WERI-Rb-1 (cell line): ENCODE measurements around the gene CYP2A6.
"Not testable (repeated sequence)": the region's sequence is repeated elsewhere in the genome, so short reads cannot be mapped to it uniquely, and the experiment has no call there.

Experiments
- DNase-seq: peaks from one replicate; pipeline ENCODE4 v3.0.0-alpha.2; 2020
- H3K27ac ChIP-seq: fragments of 250-450 bp; sonication (Bioruptor Pico); 2 replicates; pipeline ENCODE4 v1.5.1; 2020; ENCODE audit warnings: mild to moderate bottlenecking, moderate library complexity
- H3K27me3 ChIP-seq: fragments of 250-450 bp; sonication (Bioruptor Pico); 2 replicates; pipeline ENCODE4 v1.5.1; 2021; ENCODE audit warnings: mild to moderate bottlenecking, low read depth, moderate library complexity; ENCODE audit not compliant: insufficient read depth, severe bottlenecking
- H3K36me3 ChIP-seq: fragments of 250-450 bp; sonication (Bioruptor Pico); 2 replicates; pipeline ENCODE4 v1.5.1; 2020; ENCODE audit warnings: mild to moderate bottlenecking, moderate library complexity
- H3K4me3 ChIP-seq: 2 replicates; pipeline ENCODE4 v1.5.1; 2011; ENCODE audit warnings: low read depth, mild to moderate bottlenecking, control low read depth, low read length
- H3K9me3 ChIP-seq: fragments of 250-450 bp; sonication (Bioruptor Pico); 2 replicates; pipeline ENCODE4 v1.5.1; 2021; ENCODE audit warnings: mild to moderate bottlenecking, moderate library complexity; ENCODE audit not compliant: severe bottlenecking
- TF ChIP-seq, protein P1 (sequence below): IDR thresholded peaks from 2 replicates; pipeline ENCODE4 v1.5.1; 2011; ENCODE audit warnings: low read depth, mild to moderate bottlenecking, control low read depth, inconsistent platforms, low read length

CYP2A6 gene, protein sequence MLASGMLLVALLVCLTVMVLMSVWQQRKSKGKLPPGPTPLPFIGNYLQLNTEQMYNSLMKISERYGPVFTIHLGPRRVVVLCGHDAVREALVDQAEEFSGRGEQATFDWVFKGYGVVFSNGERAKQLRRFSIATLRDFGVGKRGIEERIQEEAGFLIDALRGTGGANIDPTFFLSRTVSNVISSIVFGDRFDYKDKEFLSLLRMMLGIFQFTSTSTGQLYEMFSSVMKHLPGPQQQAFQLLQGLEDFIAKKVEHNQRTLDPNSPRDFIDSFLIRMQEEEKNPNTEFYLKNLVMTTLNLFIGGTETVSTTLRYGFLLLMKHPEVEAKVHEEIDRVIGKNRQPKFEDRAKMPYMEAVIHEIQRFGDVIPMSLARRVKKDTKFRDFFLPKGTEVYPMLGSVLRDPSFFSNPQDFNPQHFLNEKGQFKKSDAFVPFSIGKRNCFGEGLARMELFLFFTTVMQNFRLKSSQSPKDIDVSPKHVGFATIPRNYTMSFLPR

GRCh38 chr19:40850277-40850676 is at the start of gene CYP2A6:
Gene CYP2A6 (minus strand): TSS chr19:40850447. CDS start chr19:40850426, 21 bp downstream.
- H3K27ac ChIP-seq, H3K36me3 ChIP-seq, H3K27me3 ChIP-seq, H3K9me3 ChIP-seq, DNase-seq, H3K4me3 ChIP-seq: not testable (repeated sequence)

DNA sequence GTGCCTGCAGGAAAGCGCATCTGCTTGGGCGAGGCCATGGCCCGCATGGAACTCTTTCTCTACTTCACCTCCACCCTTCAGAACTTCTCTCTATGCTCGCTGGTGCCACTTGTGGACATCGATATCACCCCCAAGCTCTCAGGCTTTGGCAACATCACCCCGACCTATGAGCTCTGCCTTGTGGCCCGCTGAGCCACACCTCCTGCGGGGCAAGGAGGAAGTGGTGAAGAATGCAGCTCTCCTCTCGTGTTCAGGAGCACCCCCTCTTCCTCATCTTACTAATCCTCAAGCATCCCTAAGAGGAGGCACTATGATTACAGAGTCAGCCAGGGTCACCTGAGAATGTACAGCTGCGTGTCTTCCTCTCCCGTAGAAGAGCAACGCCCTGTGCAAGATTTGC is 49.7 kb upstream of the CYP2A6 start:
- peak; percentile 16 for DNase-seq
- H3K36me3 ChIP-seq, H3K4me3 ChIP-seq, H3K27me3 ChIP-seq, H3K9me3 ChIP-seq, H3K27ac ChIP-seq: not testable (repeated sequence)

- H3K27ac ChIP-seq, H3K4me3 ChIP-seq, H3K27me3 ChIP-seq, H3K36me3 ChIP-seq, DNase-seq, H3K9me3 ChIP-seq: not testable (repeated sequence)
These were observed 46.9 kb upstream of the CYP2A6 start for GRCh38 chr19:40896843-40897789.

GRCh38 chr19:40896418-40896796 is 46.2 kb upstream of the CYP2A6 start:
- H3K4me3 ChIP-seq = no peak overlapping the region
- no peaks in the 10 kb centered on the region for H3K36me3 ChIP-seq
- no peak overlapping the region for H3K27ac ChIP-seq
- TF ChIP-seq, protein P1, sequence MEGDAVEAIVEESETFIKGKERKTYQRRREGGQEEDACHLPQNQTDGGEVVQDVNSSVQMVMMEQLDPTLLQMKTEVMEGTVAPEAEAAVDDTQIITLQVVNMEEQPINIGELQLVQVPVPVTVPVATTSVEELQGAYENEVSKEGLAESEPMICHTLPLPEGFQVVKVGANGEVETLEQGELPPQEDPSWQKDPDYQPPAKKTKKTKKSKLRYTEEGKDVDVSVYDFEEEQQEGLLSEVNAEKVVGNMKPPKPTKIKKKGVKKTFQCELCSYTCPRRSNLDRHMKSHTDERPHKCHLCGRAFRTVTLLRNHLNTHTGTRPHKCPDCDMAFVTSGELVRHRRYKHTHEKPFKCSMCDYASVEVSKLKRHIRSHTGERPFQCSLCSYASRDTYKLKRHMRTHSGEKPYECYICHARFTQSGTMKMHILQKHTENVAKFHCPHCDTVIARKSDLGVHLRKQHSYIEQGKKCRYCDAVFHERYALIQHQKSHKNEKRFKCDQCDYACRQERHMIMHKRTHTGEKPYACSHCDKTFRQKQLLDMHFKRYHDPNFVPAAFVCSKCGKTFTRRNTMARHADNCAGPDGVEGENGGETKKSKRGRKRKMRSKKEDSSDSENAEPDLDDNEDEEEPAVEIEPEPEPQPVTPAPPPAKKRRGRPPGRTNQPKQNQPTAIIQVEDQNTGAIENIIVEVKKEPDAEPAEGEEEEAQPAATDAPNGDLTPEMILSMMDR = no peak
- no peaks in the 10 kb centered on the region for H3K27me3 ChIP-seq
- no peaks in the 10 kb centered on the region for H3K9me3 ChIP-seq
- no peak for DNase-seq

- no peak overlapping the region for H3K27ac ChIP-seq
- DNase-seq = no peak
- no peaks in the 10 kb centered on the region for H3K9me3 ChIP-seq
- H3K4me3 ChIP-seq = no peak overlapping the region
- H3K27me3 ChIP-seq = no peaks in the 10 kb centered on the region
- TF ChIP-seq, protein P1 = no peak
- no peaks in the 10 kb centered on the region for H3K36me3 ChIP-seq
These were observed 42.9 kb upstream of the CYP2A6 start for GRCh38 chr19:40893112-40893511.

- Histone ChIP-seq H3K27ac (no peak overlapping the region), H3K27me3 (no peaks in the 10 kb centered on the region), H3K9me3 (no peaks in the 10 kb centered on the region), H3K36me3 (no peaks in the 10 kb centered on the region), H3K4me3 (no peak overlapping the region)
- no peak for DNase-seq
- TF ChIP-seq, protein P1 = no peak
These were observed 39.1 kb upstream of the CYP2A6 start for GRCh38 chr19:40889366-40889765.

GRCh38 chr19:40888191-40888590 is 37.9 kb upstream of the CYP2A6 start:
- no peaks in the 10 kb centered on the region for H3K27me3 ChIP-seq
- TF ChIP-seq, protein P1 = no peak
- DNase-seq = no peak

GRCh38 chr19:40884187-40884931 is 34.1 kb upstream of the CYP2A6 start:
- not testable (repeated sequence) for H3K4me3 ChIP-seq, DNase-seq, H3K9me3 ChIP-seq, H3K36me3 ChIP-seq, H3K27ac ChIP-seq, H3K27me3 ChIP-seq

More at GRCh38 chr19:40888191-40888590, 37.9 kb upstream of the CYP2A6 start:
- no peak overlapping the region for H3K4me3 ChIP-seq
- no peaks in the 10 kb centered on the region for H3K9me3 ChIP-seq
- no peaks in the 10 kb centered on the region for H3K36me3 ChIP-seq
- no peak overlapping the region for H3K27ac ChIP-seq

DNA sequence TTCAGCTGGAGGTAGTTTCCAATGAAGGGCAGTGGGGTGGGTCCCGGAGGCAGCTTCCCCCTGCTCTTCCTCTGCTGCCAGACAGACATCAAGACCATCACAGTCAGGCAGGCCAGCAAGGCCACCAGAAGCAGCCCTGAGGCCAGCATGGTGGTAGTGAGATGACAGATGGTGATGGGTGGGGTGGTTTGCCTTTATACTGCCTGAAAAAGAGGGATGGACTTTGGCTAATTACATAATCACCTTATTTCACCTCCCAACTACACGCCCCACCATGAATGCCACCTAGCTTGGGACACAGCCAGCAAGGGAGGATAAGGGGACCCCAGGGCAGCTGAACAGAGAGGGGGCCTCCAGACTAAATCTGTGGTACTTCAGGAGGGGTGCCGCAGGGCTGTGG is 31.8 kb upstream of the CYP2A6 start, which contains the start of gene CYP2A7:
Gene CYP2A7 (minus strand): TSS at position 170 of the 400 bp plus-strand sequence. CDS start 21 bp downstream, at position 149.
- peak; percentile 33 for DNase-seq

More for the DNA sequence above, 31.8 kb upstream of the CYP2A6 start, which contains the start of gene CYP2A7:
- H3K4me3 ChIP-seq, H3K27me3 ChIP-seq, H3K36me3 ChIP-seq, H3K9me3 ChIP-seq, H3K27ac ChIP-seq: not testable (repeated sequence)
